CD14-positive monocyte (primary cell): ENCODE data around the gene MKLN1. TPM values are rescaled to one million over a fixed set of nuclear protein-coding genes. Genes with fewer than 3 reads are reported as not detected.

Experiments used
- DNase-seq, 3 donors: peaks; one replicate each; pipeline ENCODE4 v3.0.0-alpha.2; 2011 to 2022
- H2AFZ ChIP-seq: 2 replicates; pipeline ENCODE4 v1.6.0; 2012; ENCODE audit warnings: mild to moderate bottlenecking, low read depth, low read length, inconsistent platforms; ENCODE audit not compliant: insufficient read depth, poor library complexity, severe bottlenecking
- H3K27ac ChIP-seq, 2 donors: 1 replicate in 1 of 2; 2 replicates in 1 of 2; pipeline ENCODE4 v1.5.1; 2012 to 2013; ENCODE audit warnings: low read length in 2 of 2, control low read depth in 1 of 2, inconsistent platforms in 1 of 2, low read depth in 1 of 2, mild to moderate bottlenecking in 1 of 2
- H3K27me3 ChIP-seq, 2 donors: one replicate each; pipeline versions ENCODE4 v1.6.0 to v1.6.1; 2011 to 2013; ENCODE audit warnings: low read length in 2 of 2; ENCODE audit not compliant: control insufficient read depth in 2 of 2, insufficient read depth in 2 of 2
- H3K36me3 ChIP-seq, 2 donors: replicated peaks in 1 of 2; 1 replicate in 1 of 2; 2 replicates in 1 of 2; pipeline versions ENCODE4 v1.5.1 to v1.6.1; 2012 to 2013; ENCODE audit warnings: low read length in 2 of 2, control low read depth in 1 of 2, inconsistent platforms in 1 of 2, mild to moderate bottlenecking in 1 of 2; ENCODE audit not compliant: insufficient read depth in 2 of 2, control insufficient read depth in 1 of 2
- H3K4me1 ChIP-seq, 2 donors: 1 replicate in 1 of 2; 2 replicates in 1 of 2; pipeline versions ENCODE4 v1.5.1 to v1.6.1; 2012 to 2013; ENCODE audit warnings: low read length in 2 of 2, control low read depth in 1 of 2, inconsistent platforms in 1 of 2, mild to moderate bottlenecking in 1 of 2, moderate library complexity in 1 of 2; ENCODE audit not compliant: insufficient read depth in 2 of 2, control insufficient read depth in 1 of 2
- H3K4me2 ChIP-seq: replicated peaks from 2 replicates; pipeline ENCODE3; 2012; ENCODE audit warnings: low read length, moderate library complexity, mild to moderate bottlenecking; ENCODE audit not compliant: poor library complexity, severe bottlenecking; ENCODE audit errors: extremely low read depth
- H3K4me3 ChIP-seq, 3 experiments: fragments of 200-600 bp in 1 of 3; sonication (generic) in 1 of 3; replicated peaks in 1 of 3; 1 replicate in 2 of 3; 2 replicates in 1 of 3; pipeline ENCODE4 v1.5.1; 2011 to 2013; ENCODE audit warnings: low read length in 3 of 3, mild to moderate bottlenecking in 3 of 3, control low read depth in 2 of 3, low read depth in 2 of 3, inconsistent platforms in 1 of 3, moderate library complexity in 1 of 3
- H3K79me2 ChIP-seq: 2 replicates; pipeline ENCODE4 v1.6.0; 2012; ENCODE audit warnings: mild to moderate bottlenecking, control low read depth, inconsistent platforms, low read length, moderate library complexity; ENCODE audit not compliant: insufficient read depth
- H3K9ac ChIP-seq: 2 replicates; pipeline ENCODE4 v1.6.0; 2017; ENCODE audit warnings: low read length, mild to moderate bottlenecking; ENCODE audit not compliant: insufficient read depth, poor library complexity, severe bottlenecking
- H3K9me3 ChIP-seq, 2 donors: replicated peaks in 1 of 2; 1 replicate in 1 of 2; 2 replicates in 1 of 2; pipeline versions ENCODE4 v1.5.1 to v1.6.1; 2012 to 2013; ENCODE audit warnings: low read length in 2 of 2, control low read depth in 1 of 2; ENCODE audit not compliant: control insufficient read depth in 1 of 2, insufficient read depth in 1 of 2
- H4K20me1 ChIP-seq: 2 replicates; pipeline ENCODE4 v1.6.0; 2012; ENCODE audit warnings: mild to moderate bottlenecking, low read length, control low read depth, moderate library complexity; ENCODE audit not compliant: insufficient read depth
- H3K27ac Mint-ChIP-seq, 7 donors: one replicate each; pipeline ENCODE4 v1.8.0; 2020; ENCODE audit warnings: mild to moderate bottlenecking in 7 of 7, mixed read lengths in 7 of 7, moderate library complexity in 6 of 7, inconsistent platforms in 2 of 7
- H3K27me3 Mint-ChIP-seq, 3 donors: one replicate each; pipeline ENCODE4 v1.8.0; 2021 to 2022; ENCODE audit warnings: low read depth in 3 of 3, mild to moderate bottlenecking in 3 of 3, mixed read lengths in 3 of 3, moderate library complexity in 3 of 3, inconsistent platforms in 1 of 3
- H3K36me3 Mint-ChIP-seq, 2 donors: one replicate each; pipeline ENCODE4 v1.8.0; 2020; ENCODE audit warnings: mixed read lengths in 2 of 2, inconsistent platforms in 1 of 2, mild to moderate bottlenecking in 1 of 2
- H3K4me1 Mint-ChIP-seq: one replicate; pipeline ENCODE4 v1.8.0; 2020; ENCODE audit warnings: mild to moderate bottlenecking, mixed read lengths
- H3K4me3 Mint-ChIP-seq, 2 donors: one replicate each; pipeline ENCODE4 v1.8.0; 2020; ENCODE audit warnings: mild to moderate bottlenecking in 2 of 2, mixed read lengths in 2 of 2, moderate library complexity in 1 of 2
- H3K9me3 Mint-ChIP-seq, 7 donors: one replicate each; pipeline ENCODE4 v1.8.0; 2020 to 2022; ENCODE audit warnings: mixed read lengths in 7 of 7, mild to moderate bottlenecking in 6 of 7, moderate library complexity in 6 of 7, inconsistent platforms in 2 of 7
- CTCF ChIP-seq: fragments of 200-600 bp; IDR thresholded peaks from one replicate; pipeline ENCODE4 v1.8.0; 2022; ENCODE audit warnings: antibody characterized with exemption, mild to moderate bottlenecking
- WGBS: methylation state at CpG from one replicate; pipeline ENCODE4 v1.1.5; 2013; ENCODE audit warnings: missing lambda C conversion rate; ENCODE audit not compliant: insufficient coverage; 5-methylcytosine and 5-hydroxymethylcytosine counted together
- intact Hi-C, 2 donors: fragments of 100-400 bp; cut with micrococcal nuclease; formaldehyde crosslinking; loops; one replicate each; pipeline versions ENCODE4 v1.15.0 to v1.15.1; 2023
- polyA plus RNA-seq, 3 donors: library from polyadenylated mRNA; depleted of rRNA in 1 of 3; unstranded in 2 of 3; stranded (reverse) in 1 of 3; fragments of 300-500 nt in 2 of 3; fragments of >200 nt in 1 of 3; fragmentation: Illumina TruSeq in 2 of 3; gene quantifications; 1 replicate in 2 of 3; 2 replicates in 1 of 3; pipeline ENCODE4 v1.2.3, GENCODE V29; 2012 to 2021

The MKLN1 gene
- polyA plus RNA-seq, 3 donors = 12.2 to 18.5 (median 17.2) TPM

GRCh38 chr7:131383417-131384285, 56.0 kb downstream of the MKLN1 start:
- peak overlapping the region in 6 of 7 donors; percentile 1 to 81 (median 60) for H3K27ac Mint-ChIP-seq
- no CpG with 5 or more reads among the region's 2 CpGs for WGBS
- no peak for TF ChIP-seq CTCF
- no peak overlapping the region for H3K9ac ChIP-seq
- intact Hi-C loops = no loop called here
- H3K36me3 Mint-ChIP-seq = peaks cover 16 to 30% of the 10 kb centered on the region in 2 donors
- H3K79me2 ChIP-seq = peaks cover 45% of the 10 kb centered on the region
- H4K20me1 ChIP-seq = peaks cover 78% of the 10 kb centered on the region
- DNase-seq = peak in 2 of 3 donors; percentile 10 to 35
- H3K27ac ChIP-seq = peak overlapping the region in 1 of 2 donors; percentile 30
- no peak overlapping the region for H2AFZ ChIP-seq
- H3K27me3 ChIP-seq = no peaks in the 10 kb centered on the region
- no peaks in the 10 kb centered on the region for H3K27me3 Mint-ChIP-seq
- H3K4me2 ChIP-seq = no peak overlapping the region
- peaks cover 0 to 3% (median 0%) of the 10 kb centered on the region in 7 donors for H3K9me3 Mint-ChIP-seq
- peaks cover 0 to 22% of the 10 kb centered on the region in 2 donors for H3K36me3 ChIP-seq
- peaks cover 0 to 3% of the 10 kb centered on the region in 2 donors for H3K4me1 ChIP-seq
- no peak overlapping the region for H3K4me3 ChIP-seq
- peaks cover 12% of the 10 kb centered on the region for H3K4me1 Mint-ChIP-seq
- H3K9me3 ChIP-seq = no peaks in the 10 kb centered on the region
- no peak overlapping the region for H3K4me3 Mint-ChIP-seq

GRCh38 chr7:131384286-131384635, 56.6 kb downstream of the MKLN1 start:
- intact Hi-C loops = no loop called here
- Histone ChIP-seq H3K27ac (no peak overlapping the region), H3K4me3 (no peak overlapping the region), H3K79me2 (peaks cover 45% of the 10 kb centered on the region), H4K20me1 (peaks cover 72% of the 10 kb centered on the region), H3K4me2 (no peak overlapping the region), H3K4me1 (peaks cover 0 to 3% of the 10 kb centered on the region in 2 donors), H3K27me3 (no peaks in the 10 kb centered on the region), H3K36me3 (peaks cover 0 to 23% of the 10 kb centered on the region in 2 donors), H2AFZ (no peak overlapping the region), H3K9ac (no peak overlapping the region), H3K9me3 (no peaks in the 10 kb centered on the region)
- peaks cover 15 to 34% of the 10 kb centered on the region in 2 donors for H3K36me3 Mint-ChIP-seq
- H3K9me3 Mint-ChIP-seq = peaks cover 0 to 3% (median 0%) of the 10 kb centered on the region in 7 donors
- no peak overlapping the region for H3K4me3 Mint-ChIP-seq
- peaks cover 8% of the 10 kb centered on the region for H3K4me1 Mint-ChIP-seq
- peak overlapping the region in 2 of 7 donors; percentile 12 to 33 for H3K27ac Mint-ChIP-seq
- H3K27me3 Mint-ChIP-seq = no peaks in the 10 kb centered on the region
- no CpG with 5 or more reads among the region's 2 CpGs for WGBS
- TF ChIP-seq CTCF = no peak
- DNase-seq = no peak
